Fibroblast of pulmonary artery (primary cell): Measurements from ENCODE around the gene ME1.

Source experiments
- DNase-seq: peaks from one replicate; pipeline ENCODE4 v3.0.0-alpha.2; 2010; ENCODE audit warnings: low read depth
- H3K4me3 ChIP-seq: replicated peaks from 2 replicates; pipeline ENCODE4 v1.5.1; 2011; ENCODE audit warnings: low read depth, mild to moderate bottlenecking, control low read depth, low read length, moderate library complexity
- TF ChIP-seq, protein P1 (sequence below): IDR thresholded peaks from 2 replicates; pipeline ENCODE4 v1.5.1; 2011; ENCODE audit warnings: mild to moderate bottlenecking, control low read depth, low read length, inconsistent platforms; ENCODE audit errors: missing control alignments

The ME1 gene

DNA sequence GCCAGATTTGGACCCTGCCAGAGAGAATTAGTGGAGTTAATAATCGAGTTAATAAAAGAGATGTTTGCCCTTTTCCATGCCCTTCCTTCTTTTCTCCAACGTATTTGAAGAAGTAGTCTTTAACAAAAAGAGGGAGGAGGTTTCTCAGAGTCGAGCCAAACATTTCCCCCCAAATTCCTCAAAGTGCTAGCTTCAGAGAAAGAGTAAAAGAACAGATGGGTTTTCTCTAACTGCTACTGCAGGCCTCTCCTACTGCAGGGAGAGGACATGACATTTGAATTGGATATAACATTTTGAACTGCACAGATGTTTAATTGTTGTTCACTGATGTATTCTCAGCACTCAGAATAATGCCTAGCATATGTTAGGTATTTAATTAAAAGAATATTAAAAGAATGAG, 212.2 kb downstream of the ME1 start:
- H3K4me3 ChIP-seq: no peak overlapping the region
- TF ChIP-seq, protein P1, sequence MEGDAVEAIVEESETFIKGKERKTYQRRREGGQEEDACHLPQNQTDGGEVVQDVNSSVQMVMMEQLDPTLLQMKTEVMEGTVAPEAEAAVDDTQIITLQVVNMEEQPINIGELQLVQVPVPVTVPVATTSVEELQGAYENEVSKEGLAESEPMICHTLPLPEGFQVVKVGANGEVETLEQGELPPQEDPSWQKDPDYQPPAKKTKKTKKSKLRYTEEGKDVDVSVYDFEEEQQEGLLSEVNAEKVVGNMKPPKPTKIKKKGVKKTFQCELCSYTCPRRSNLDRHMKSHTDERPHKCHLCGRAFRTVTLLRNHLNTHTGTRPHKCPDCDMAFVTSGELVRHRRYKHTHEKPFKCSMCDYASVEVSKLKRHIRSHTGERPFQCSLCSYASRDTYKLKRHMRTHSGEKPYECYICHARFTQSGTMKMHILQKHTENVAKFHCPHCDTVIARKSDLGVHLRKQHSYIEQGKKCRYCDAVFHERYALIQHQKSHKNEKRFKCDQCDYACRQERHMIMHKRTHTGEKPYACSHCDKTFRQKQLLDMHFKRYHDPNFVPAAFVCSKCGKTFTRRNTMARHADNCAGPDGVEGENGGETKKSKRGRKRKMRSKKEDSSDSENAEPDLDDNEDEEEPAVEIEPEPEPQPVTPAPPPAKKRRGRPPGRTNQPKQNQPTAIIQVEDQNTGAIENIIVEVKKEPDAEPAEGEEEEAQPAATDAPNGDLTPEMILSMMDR: no peak
- no peak for DNase-seq

DNA sequence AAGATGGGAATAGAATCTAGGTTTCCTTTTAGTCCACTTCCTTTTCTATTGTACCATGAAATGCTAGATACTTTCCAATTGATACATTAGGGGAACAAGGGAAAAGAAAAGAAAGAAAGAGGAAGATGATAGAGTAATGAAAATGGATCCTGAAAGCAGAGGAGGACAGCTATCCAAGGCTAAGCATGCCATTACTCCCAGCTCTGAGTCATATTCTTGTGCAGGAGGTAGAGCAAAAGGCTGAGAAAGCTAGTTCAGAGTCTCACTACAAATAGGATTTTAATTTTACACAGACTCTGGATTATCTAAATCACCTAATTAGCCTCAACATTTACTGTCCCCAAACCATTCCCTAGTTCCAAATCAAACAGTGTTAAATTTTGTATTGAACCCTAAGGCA, 214.0 kb downstream of the ME1 start:
- TF ChIP-seq, protein P1: no peak
- no peak overlapping the region for H3K4me3 ChIP-seq
- no peak for DNase-seq

DNA sequence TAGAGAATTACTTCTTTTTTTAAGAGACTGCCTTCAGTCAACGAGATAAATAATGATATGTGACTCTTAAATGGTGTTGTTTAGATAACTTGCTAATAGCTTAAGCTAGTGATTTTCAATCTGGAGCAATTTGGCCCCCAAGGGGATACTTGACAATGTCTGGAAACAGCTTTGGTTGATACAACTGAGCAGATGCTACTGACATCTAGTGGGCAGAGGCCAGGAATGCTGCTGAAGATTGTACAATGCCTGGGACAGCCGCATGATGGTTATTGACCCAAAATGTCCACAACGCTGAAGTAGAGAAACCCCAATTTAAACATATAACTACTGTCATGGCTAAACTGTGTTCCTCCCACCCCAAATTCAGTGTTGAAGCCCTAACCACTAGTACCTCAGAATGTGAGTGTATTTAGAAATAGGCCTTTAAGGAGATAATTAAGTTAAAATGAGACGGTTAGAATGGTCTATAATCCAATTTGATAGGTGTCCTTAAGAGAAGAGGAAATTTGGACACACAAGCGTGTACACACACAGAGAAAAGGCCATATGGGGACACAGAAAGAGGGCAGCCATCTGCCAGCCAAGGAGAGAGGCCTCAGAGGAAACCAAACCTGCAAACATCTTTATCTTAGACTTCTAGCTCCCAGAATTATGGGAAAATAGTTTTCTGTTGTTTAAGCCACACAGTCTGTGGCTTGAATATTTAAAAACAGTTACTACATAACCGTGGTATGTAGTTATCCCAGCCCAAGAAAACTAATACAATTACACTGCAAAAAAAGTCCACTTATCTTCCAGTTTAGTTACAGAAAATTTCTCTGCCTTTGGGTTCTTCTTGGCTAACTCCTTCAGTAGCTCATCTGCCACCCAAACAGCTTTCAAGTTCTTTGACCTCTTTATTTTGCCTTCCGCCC, 215.5 kb downstream of the ME1 start:
- peak; percentile 88 for DNase-seq
- no peak overlapping the region for H3K4me3 ChIP-seq
- TF ChIP-seq, protein P1: peak; percentile 98

DNA sequence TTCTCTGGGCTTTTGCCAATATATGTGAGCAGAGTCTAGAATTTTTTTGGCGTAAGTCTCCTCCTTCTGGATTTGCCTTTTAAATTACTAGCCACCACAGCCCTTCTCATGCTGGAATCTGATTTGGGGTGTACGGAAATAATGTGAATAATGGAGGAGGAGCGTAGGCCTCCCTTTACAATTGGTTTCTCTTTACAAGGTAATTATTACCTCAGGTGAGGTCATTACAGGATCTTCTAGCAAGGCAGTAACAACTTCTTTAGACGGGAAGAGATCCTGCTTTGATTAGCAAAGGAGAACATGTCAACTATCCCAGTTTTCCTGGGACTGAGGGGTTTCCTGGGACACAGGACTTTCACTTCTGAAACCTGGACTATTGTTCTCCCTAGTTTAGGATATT, 228.8 kb downstream of the ME1 start:
- TF ChIP-seq, protein P1: no peak
- no peak for DNase-seq
- no peak overlapping the region for H3K4me3 ChIP-seq

DNA sequence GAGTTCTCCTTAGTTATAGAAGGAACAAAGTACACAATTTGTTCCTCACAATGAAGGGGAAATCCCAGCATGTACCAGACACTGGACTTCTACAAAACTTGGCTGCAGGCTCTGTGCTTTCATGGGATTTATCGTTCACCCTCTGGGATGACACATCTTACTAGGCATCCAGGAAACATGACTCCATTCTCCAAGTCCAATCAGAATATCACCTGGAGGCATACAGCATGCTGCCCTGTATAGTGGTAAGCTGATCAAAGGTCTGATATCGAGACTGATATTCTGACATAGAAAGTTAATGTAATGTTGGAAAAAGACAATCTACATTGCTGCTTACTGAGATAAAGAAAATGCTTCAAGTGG, 231.0 kb downstream of the ME1 start:
- H3K4me3 ChIP-seq: no peak overlapping the region
- DNase-seq: peak; percentile 85
- TF ChIP-seq, protein P1: no peak

DNA sequence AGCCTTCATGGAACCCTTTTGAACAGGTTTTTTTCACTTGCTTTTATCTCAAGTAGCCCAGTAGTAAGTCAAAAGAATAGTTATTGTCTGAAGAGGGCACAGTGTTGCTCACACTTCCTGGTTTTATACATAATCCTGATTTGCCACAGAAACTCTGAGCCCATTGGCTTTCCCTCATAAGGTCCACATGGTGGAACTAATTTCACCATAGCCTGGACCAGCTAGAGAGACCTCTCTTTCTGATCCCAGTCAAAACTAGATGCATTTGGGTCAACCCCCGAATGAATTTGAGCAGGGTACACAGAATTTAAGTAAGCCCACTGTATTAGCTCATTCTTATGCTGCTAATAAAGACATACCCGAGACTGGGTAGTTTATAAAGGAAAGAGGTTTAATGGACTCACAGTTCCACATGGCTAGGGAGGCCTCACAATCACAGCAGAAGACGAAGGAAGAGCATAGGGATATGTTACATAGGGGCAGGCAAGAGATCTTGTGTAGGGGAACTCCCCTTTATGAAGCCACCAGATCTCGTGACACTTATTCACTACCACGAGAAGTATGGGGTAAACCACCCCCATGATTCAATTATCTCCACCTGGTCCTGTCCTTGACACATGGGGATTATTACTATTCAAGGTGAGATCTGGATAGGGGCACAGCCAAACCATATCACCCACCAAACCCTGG, 231.5 kb downstream of the ME1 start:
- DNase-seq: no peak
- TF ChIP-seq, protein P1: no peak
- no peak overlapping the region for H3K4me3 ChIP-seq
